ENCODE data around the gene ARL14EP.

DNA sequence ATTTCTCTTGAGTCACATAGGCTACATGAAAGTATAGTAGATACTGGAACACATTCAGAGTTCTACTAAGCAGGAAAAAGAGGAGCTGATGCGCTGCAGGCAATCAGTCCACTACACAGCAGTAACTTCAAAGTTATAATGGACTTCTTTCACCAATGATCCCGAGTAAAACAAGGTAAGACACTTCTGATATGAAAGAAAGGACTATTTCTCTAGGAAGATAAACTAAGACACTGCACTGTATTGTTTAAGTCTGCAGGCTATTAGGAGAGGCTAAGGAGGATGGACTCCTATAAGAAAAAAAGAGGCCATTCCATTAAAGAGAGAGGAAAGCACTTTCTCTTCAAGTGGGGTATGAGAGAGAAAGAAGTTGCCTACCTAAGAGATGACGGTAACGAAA is 31.6 kb upstream of the ARL14EP start:
- no peak for TF ChIP-seq POLR2A (IDR thresholded peaks at IDR 0.05)
- TF ChIP-seq, protein P1, sequence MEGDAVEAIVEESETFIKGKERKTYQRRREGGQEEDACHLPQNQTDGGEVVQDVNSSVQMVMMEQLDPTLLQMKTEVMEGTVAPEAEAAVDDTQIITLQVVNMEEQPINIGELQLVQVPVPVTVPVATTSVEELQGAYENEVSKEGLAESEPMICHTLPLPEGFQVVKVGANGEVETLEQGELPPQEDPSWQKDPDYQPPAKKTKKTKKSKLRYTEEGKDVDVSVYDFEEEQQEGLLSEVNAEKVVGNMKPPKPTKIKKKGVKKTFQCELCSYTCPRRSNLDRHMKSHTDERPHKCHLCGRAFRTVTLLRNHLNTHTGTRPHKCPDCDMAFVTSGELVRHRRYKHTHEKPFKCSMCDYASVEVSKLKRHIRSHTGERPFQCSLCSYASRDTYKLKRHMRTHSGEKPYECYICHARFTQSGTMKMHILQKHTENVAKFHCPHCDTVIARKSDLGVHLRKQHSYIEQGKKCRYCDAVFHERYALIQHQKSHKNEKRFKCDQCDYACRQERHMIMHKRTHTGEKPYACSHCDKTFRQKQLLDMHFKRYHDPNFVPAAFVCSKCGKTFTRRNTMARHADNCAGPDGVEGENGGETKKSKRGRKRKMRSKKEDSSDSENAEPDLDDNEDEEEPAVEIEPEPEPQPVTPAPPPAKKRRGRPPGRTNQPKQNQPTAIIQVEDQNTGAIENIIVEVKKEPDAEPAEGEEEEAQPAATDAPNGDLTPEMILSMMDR (IDR thresholded peaks at IDR 0.05) = no peak
